SK-N-SH (cell line): Measurements from ENCODE around the gene ROR2. TPM values are rescaled to one million over a fixed set of nuclear protein-coding genes. Genes with fewer than 3 reads are reported as not detected.

ENCODE experiments used
- CTCF ChIA-PET: fragments of 300-600, 350-600 bp; formaldehyde crosslinking; extraction: SDS; loops from one replicate; lab custom pipeline; 2021; lab: Yijun Ruan, JAX
- POLR2A ChIA-PET: fragments of 350-600 bp; sonication (Branson Sonifier 250); formaldehyde crosslinking; extraction: SDS; loops from one replicate; lab custom pipeline; 2020; ENCODE audit warnings: antibody characterized with exemption, inconsistent platforms; lab: Yijun Ruan, JAX
- DNase-seq: peaks from one replicate; pipeline ENCODE4 v3.0.0; 2012
- H2AFZ ChIP-seq: fragments of 200-600 bp; sonication (generic); 2 replicates; pipeline ENCODE4 v1.8.1; 2016; ENCODE audit warnings: antibody characterized with exemption, mild to moderate bottlenecking, low read depth
- H3F3A ChIP-seq: fragments of 200-600 bp; sonication (generic); replicated peaks from 2 replicates; pipeline ENCODE3; 2016; ENCODE audit warnings: antibody characterized with exemption, mild to moderate bottlenecking; ENCODE audit not compliant: insufficient read depth
- H3K27ac ChIP-seq, 2 experiments: fragments of 200-500 bp in 1 of 2; fragments of 200-600 bp in 1 of 2; sonication (Bioruptor generic) in 1 of 2; sonication (generic), shearing (Covaris generic) in 1 of 2; 2 replicates each; pipeline versions ENCODE4 v1.5.1 to v1.6.1; 2014 to 2016; ENCODE audit warnings: low read depth in 2 of 2, inconsistent platforms in 1 of 2, low read length in 1 of 2, mild to moderate bottlenecking in 1 of 2, mixed read lengths in 1 of 2
- H3K27me3 ChIP-seq: fragments of 200-600 bp; sonication (generic), shearing (Covaris generic); 2 replicates; pipeline ENCODE4 v1.6.1; 2016; ENCODE audit warnings: mixed run types; ENCODE audit not compliant: insufficient read depth
- H3K36me3 ChIP-seq, 2 experiments: fragments of 200-500 bp in 1 of 2; fragments of 200-600 bp in 1 of 2; sonication (Bioruptor generic) in 1 of 2; sonication (generic) in 1 of 2; replicated peaks in 1 of 2; 2 replicates each; pipeline versions ENCODE3 to v1.5.1; 2014 to 2016; ENCODE audit warnings: low read length in 1 of 2, mild to moderate bottlenecking in 1 of 2; ENCODE audit not compliant: insufficient read depth in 2 of 2, control insufficient read depth in 1 of 2
- H3K4me1 ChIP-seq, 2 experiments: fragments of 200-500 bp in 1 of 2; fragments of 200-600 bp in 1 of 2; sonication (Bioruptor generic) in 1 of 2; sonication (generic), shearing (Covaris generic) in 1 of 2; 2 replicates each; pipeline versions ENCODE4 v1.5.1 to v1.6.1; 2014 to 2016; ENCODE audit warnings: low read depth in 1 of 2, low read length in 1 of 2, mixed run types in 1 of 2; ENCODE audit not compliant: insufficient read depth in 2 of 2, control insufficient read depth in 1 of 2
- H3K4me2 ChIP-seq: fragments of 200-600 bp; sonication (generic), shearing (Covaris generic); 2 replicates; pipeline ENCODE4 v1.6.1; 2017; ENCODE audit warnings: mixed run types
- H3K4me3 ChIP-seq, 2 experiments: fragments of 200-500 bp in 1 of 2; fragments of 200-600 bp in 1 of 2; sonication (Bioruptor generic) in 1 of 2; sonication (generic), shearing (Covaris generic) in 1 of 2; 2 replicates each; pipeline versions ENCODE4 v1.5.1 to v1.8.1; 2014 to 2016; ENCODE audit warnings: low read depth in 2 of 2, inconsistent platforms in 1 of 2, low read length in 1 of 2, mild to moderate bottlenecking in 1 of 2, mixed read lengths in 1 of 2, moderate library complexity in 1 of 2
- H3K79me2 ChIP-seq: fragments of 200-600 bp; sonication (generic); 2 replicates; pipeline ENCODE4 v1.8.1; 2017; ENCODE audit warnings: mild to moderate bottlenecking; ENCODE audit not compliant: insufficient read depth
- H3K9ac ChIP-seq: fragments of 200-600 bp; sonication (generic); 2 replicates; pipeline ENCODE4 v1.6.1; 2017; ENCODE audit warnings: mixed run types
- H3K9me2 ChIP-seq: fragments of 200-600 bp; sonication (generic); 2 replicates; pipeline ENCODE4 v1.6.1; 2017; ENCODE audit warnings: mixed run types
- H3K9me3 ChIP-seq: fragments of 200-600 bp; sonication (generic); 2 replicates; pipeline ENCODE4 v1.6.1; 2017; ENCODE audit warnings: mixed run types, mild to moderate bottlenecking, moderate library complexity
- H4K20me1 ChIP-seq: fragments of 200-600 bp; sonication (generic); 2 replicates; pipeline ENCODE4 v1.6.1; 2017; ENCODE audit warnings: mild to moderate bottlenecking, mixed run types; ENCODE audit not compliant: insufficient read depth
- FOXJ3 ChIP-seq: sonication (generic); formaldehyde crosslinking; IDR thresholded peaks from 2 replicates; pipeline ENCODE4 v1.5.1; 2020; ENCODE audit warnings: mild to moderate bottlenecking, missing genetic modification reagents
- FOXM1 ChIP-seq: IDR thresholded peaks from 2 replicates; pipeline ENCODE4 v1.4.0; 2012; ENCODE audit warnings: low read depth, mild to moderate bottlenecking
- JUND ChIP-seq: IDR thresholded peaks from 2 replicates; pipeline ENCODE4 v1.4.0; 2012
- NFIC ChIP-seq: IDR thresholded peaks from 2 replicates; pipeline ENCODE4 v1.4.0; 2012; ENCODE audit warnings: borderline replicate concordance
- POLR2AphosphoS5 ChIP-seq: IDR thresholded peaks from 2 replicates; pipeline ENCODE4 v1.6.1; 2012; ENCODE audit warnings: low read depth, low read length
- RCOR1 ChIP-seq: fragments of 150-350 bp; IDR thresholded peaks from 2 replicates; pipeline ENCODE4 v1.6.1; 2017; ENCODE audit warnings: antibody characterized with exemption, low read length
- RXRA ChIP-seq: IDR thresholded peaks from 2 replicates; pipeline ENCODE4 v1.4.0; 2012; ENCODE audit warnings: low read depth, mild to moderate bottlenecking, borderline replicate concordance
- TAF1 ChIP-seq: IDR thresholded peaks from 2 replicates; pipeline ENCODE4 v1.6.1; 2012; ENCODE audit warnings: low read depth, mild to moderate bottlenecking, low read length, moderate library complexity, borderline replicate concordance
- YY1 ChIP-seq: IDR thresholded peaks from 2 replicates; pipeline ENCODE4 v1.4.0; 2012; ENCODE audit warnings: low read depth, mild to moderate bottlenecking
- WGBS: methylation state at CpG from one replicate; pipeline ENCODE4 v1.1.6; 2017; ENCODE audit warnings: low lambda C conversion rate; 5-methylcytosine and 5-hydroxymethylcytosine counted together
- polyA plus RNA-seq, 3 experiments: library from polyadenylated mRNA; depleted of rRNA; stranded (reverse); fragments of >200 nt; gene quantifications; 2 replicates each; pipeline ENCODE4 v1.2.3, GENCODE V29; 2012
- TF ChIP-seq, protein P1 (sequence below): IDR thresholded peaks from 2 replicates; pipeline ENCODE4 v1.4.0; 2012; ENCODE audit warnings: low read depth
- TF ChIP-seq, protein P2 (sequence below): IDR thresholded peaks from 2 replicates; pipeline ENCODE4 v1.4.0; 2012; ENCODE audit warnings: low read depth, borderline replicate concordance

The ROR2 gene
- polyA plus RNA-seq, 1 of the 3 experiments (the other 2 are of a cell fraction), result 0.43 TPM

DNA sequence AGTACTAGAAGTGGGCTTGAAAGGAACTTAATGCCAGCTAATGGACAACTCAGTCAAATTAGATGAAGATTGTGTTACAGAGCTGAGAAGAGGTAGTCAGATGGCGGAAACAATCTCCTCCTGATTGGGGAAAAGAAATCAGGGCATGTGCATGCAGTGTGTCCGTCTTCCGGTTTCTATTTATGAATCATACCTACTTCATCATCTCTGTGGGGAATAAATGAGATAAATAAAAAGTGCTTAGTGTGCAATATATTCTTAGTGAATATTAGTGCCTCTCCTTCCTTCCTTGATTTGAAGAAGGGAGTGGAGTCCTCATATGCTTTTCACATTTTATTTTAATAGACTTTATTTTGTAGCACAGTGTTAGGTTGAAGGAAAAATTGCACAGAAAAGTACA is 417.7 kb downstream of the ROR2 start:
- DNase-seq, result no peak
- H3F3A ChIP-seq, result no peaks in the 10 kb centered on the region
- no peaks in the 10 kb centered on the region for H4K20me1 ChIP-seq
- H3K4me1 ChIP-seq, result no peaks in the 10 kb centered on the region
- no peak overlapping the region for H3K9ac ChIP-seq
- no peaks in the 10 kb centered on the region for H3K9me2 ChIP-seq
- ChIA-PET POLR2A (no interaction called here), CTCF (no interaction called here)
- H3K4me2 ChIP-seq, result no peak overlapping the region
- no peaks in the 10 kb centered on the region for H3K79me2 ChIP-seq
- H3K27me3 ChIP-seq, result no peaks in the 10 kb centered on the region
- no peak for TF ChIP-seq FOXJ3 (CRISPR knock-in tag)
- H3K36me3 ChIP-seq, result no peaks in the 10 kb centered on the region
- H3K27ac ChIP-seq, result no peak overlapping the region
- H3K9me3 ChIP-seq, result no peaks in the 10 kb centered on the region
- H2AFZ ChIP-seq, result no peak overlapping the region
- H3K4me3 ChIP-seq, result no peak overlapping the region
- WGBS, result 66% methylated on average over 3 of the region's 3 CpGs

- ChIA-PET CTCF (no interaction called here), POLR2A (no interaction called here)
- H3F3A ChIP-seq, result no peaks in the 10 kb centered on the region
- TF ChIP-seq JUND, result no peak
- no peak for TF ChIP-seq TAF1
- TF ChIP-seq RXRA, result no peak
- TF ChIP-seq, protein P1, sequence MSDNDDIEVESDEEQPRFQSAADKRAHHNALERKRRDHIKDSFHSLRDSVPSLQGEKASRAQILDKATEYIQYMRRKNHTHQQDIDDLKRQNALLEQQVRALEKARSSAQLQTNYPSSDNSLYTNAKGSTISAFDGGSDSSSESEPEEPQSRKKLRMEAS, result no peak
- TF ChIP-seq, protein P2, sequence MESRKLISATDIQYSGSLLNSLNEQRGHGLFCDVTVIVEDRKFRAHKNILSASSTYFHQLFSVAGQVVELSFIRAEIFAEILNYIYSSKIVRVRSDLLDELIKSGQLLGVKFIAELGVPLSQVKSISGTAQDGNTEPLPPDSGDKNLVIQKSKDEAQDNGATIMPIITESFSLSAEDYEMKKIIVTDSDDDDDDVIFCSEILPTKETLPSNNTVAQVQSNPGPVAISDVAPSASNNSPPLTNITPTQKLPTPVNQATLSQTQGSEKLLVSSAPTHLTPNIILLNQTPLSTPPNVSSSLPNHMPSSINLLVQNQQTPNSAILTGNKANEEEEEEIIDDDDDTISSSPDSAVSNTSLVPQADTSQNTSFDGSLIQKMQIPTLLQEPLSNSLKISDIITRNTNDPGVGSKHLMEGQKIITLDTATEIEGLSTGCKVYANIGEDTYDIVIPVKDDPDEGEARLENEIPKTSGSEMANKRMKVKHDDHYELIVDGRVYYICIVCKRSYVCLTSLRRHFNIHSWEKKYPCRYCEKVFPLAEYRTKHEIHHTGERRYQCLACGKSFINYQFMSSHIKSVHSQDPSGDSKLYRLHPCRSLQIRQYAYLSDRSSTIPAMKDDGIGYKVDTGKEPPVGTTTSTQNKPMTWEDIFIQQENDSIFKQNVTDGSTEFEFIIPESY, result no peak
- no peak for TF ChIP-seq POLR2AphosphoS5
- TF ChIP-seq YY1, result no peak
- 38% methylated on average over 2 of the region's 2 CpGs for WGBS
- H3K4me2 ChIP-seq, result no peak overlapping the region
- H3K36me3 ChIP-seq, result no peaks in the 10 kb centered on the region
- H3K27ac ChIP-seq, result no peak overlapping the region
- no peaks in the 10 kb centered on the region for H3K9me3 ChIP-seq
- no peak overlapping the region for H3K9ac ChIP-seq
- H3K9me2 ChIP-seq, result no peaks in the 10 kb centered on the region
- no peaks in the 10 kb centered on the region for H3K27me3 ChIP-seq
- H2AFZ ChIP-seq, result no peak overlapping the region
- no peak for DNase-seq
- no peaks in the 10 kb centered on the region for H3K4me1 ChIP-seq
- H3K4me3 ChIP-seq, result no peak overlapping the region
- no peaks in the 10 kb centered on the region for H3K79me2 ChIP-seq
- no peaks in the 10 kb centered on the region for H4K20me1 ChIP-seq
Measured at GRCh38 chr9:91530829-91531228, 419.2 kb downstream of the ROR2 start.

DNA sequence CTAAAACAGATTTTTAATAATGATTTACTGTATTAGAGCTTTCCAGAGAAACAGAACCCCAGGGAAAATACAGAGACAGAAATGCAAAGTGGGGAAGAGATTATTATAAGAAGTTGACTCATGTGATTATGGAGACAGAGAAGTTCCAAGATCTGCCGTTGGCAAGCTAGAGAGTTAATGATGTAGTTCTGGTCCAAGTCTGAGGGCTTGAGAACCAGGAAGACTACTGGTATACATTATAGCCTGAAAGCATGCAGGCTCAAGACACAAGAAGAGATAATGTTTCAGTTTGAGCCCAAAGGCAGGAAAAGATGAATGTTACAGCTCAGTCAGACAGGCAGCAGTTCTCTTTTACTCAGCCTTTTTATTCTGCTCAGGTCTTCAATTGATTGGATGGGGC is 427.5 kb downstream of the ROR2 start:
- ChIA-PET POLR2A (no interaction called here), CTCF (interaction anchor here (0.6 kb wide), 1 partner anchor 523 kb away, joined by 3 read pairs; no protein-coding TSS in a partner anchor)
- Histone ChIP-seq H3F3A (no peaks in the 10 kb centered on the region), H4K20me1 (no peaks in the 10 kb centered on the region), H3K4me1 (no peaks in the 10 kb centered on the region), H3K4me2 (no peak overlapping the region), H3K79me2 (no peaks in the 10 kb centered on the region), H3K4me3 (no peak overlapping the region), H2AFZ (no peak overlapping the region), H3K9me2 (no peaks in the 10 kb centered on the region), H3K27ac (no peak overlapping the region), H3K27me3 (no peaks in the 10 kb centered on the region), H3K9ac (no peak overlapping the region), H3K9me3 (peaks cover 17% of the 10 kb centered on the region), H3K36me3 (no peaks in the 10 kb centered on the region)
- WGBS, result 23% methylated on average over 1 of the region's 1 CpG
- TF ChIP-seq JUND (no peak), FOXM1 (no peak), NFIC (no peak), RCOR1 (no peak)
- TF ChIP-seq, protein P2, result no peak
- DNase-seq, result no peak
